GM21529 (cell line): ENCODE results near the gene LAMTOR3.

Source experiments
- ATAC-seq: cut with Tn5 transposase; IDR thresholded peaks from one replicate; pipeline ENCODE4 v1.9.1; 2021; ENCODE audit not compliant: unreplicated experiment

LAMTOR3 gene

GRCh38 chr4:99894161-99894997 is at the start of gene LAMTOR3:
LAMTOR3 (minus strand) TSS chr4:99894427; CDS start chr4:99893963, 464 bp downstream.
- ATAC-seq, result peak; percentile 100

- no peak for ATAC-seq
Measured at GRCh38 chr4:99938243-99938753, 44.1 kb upstream of the LAMTOR3 start.

DNA sequence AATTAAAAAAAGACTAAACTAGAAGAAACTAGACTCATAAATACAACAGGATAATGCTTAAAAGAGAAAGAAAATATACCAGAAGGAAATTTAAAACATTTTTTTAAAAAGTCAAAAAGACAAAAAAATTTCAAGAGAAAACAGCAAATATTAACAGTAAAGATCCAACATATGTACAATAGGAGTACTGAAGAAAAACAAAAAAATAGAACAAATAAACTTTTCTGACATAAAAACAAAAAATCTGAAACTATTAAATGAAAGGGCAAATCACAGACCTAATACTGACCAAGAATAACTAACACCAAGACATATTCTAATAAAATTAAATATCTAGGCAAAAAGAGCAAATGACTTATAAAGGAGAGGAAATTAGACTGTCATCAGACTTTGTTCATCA is 40.7 kb upstream of the LAMTOR3 start:
- ATAC-seq, result no peak

GRCh38 chr4:99927566-99927965 is 33.3 kb upstream of the LAMTOR3 start:
- no peak for ATAC-seq

- no peak for ATAC-seq
Measured at GRCh38 chr4:99921174-99921573, 26.9 kb upstream of the LAMTOR3 start.

- no peak for ATAC-seq
Measured at GRCh38 chr4:99918656-99919055, 24.4 kb upstream of the LAMTOR3 start.

GRCh38 chr4:99917575-99917974 is 23.3 kb upstream of the LAMTOR3 start:
- ATAC-seq, result no peak

- no peak for ATAC-seq
Measured at GRCh38 chr4:99915449-99915848, 21.2 kb upstream of the LAMTOR3 start.

DNA sequence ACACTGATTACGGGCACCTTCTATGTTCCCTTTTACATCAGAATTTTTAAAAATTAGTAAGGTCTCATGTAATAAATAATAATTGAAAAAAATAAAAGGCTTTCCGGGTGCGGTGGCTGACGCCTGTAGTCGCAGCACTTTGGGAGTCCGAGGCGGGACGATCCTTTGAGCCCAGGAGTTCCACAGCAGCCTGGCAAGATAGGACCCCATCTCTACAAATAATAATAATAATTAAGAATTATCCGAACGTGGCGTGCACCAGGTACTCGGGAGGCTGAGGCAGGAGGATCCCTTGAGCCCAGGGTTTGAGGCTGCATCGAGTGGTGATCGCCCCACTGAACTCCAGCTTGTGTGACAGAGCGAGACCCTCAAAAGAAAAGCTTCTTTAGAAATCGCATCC is 771 bp upstream of the LAMTOR3 start:
- ATAC-seq, result no peak

DNA sequence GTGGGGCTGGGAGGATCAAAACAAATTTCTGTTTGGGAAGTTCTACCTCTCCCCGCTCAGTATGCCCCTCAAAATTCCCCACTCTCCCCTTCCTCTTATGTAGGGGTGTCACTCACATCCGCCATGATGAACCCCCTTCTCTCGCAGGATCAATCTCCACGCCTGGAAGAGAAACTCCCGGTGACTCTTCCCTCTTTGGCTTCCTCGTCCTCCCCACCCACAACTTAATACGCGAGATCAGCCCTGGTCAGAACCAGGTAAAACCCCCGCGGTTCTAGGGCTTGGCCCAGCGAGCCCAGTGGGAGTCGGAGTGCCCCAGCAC is 427 bp downstream of the LAMTOR3 start:
- no peak for ATAC-seq

DNA sequence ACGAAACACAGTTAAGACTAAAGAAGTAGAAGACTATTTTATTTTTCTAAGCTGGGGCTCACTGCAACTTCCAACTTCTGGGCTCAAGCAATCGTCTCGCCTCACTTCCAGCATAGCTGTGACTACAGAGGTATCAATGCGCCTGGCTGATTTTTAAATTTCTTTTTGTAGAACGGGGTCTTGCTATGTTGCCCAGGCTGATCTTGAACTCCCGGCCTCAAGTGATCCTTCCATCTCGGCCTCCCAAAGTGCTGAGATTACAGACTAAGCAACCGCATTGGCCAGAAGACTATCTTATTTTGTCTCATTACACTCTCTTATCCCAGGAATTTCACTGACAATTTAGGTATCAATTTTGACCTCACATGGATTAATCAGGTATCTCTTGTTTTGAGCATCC is 1.2 kb downstream of the LAMTOR3 start:
- no peak for ATAC-seq

GRCh38 chr4:99891351-99891750 is 2.9 kb downstream of the LAMTOR3 start:
- ATAC-seq, result no peak

GRCh38 chr4:99887837-99888236 is 6.4 kb downstream of the LAMTOR3 start:
- ATAC-seq, result no peak

GRCh38 chr4:99886146-99886545 is 8.1 kb downstream of the LAMTOR3 start:
- ATAC-seq, result no peak

- ATAC-seq, result no peak
Measured at GRCh38 chr4:99885687-99886086, 8.5 kb downstream of the LAMTOR3 start.

- ATAC-seq, result peak; percentile 68
Measured at GRCh38 chr4:99885063-99885664, 9.1 kb downstream of the LAMTOR3 start.

DNA sequence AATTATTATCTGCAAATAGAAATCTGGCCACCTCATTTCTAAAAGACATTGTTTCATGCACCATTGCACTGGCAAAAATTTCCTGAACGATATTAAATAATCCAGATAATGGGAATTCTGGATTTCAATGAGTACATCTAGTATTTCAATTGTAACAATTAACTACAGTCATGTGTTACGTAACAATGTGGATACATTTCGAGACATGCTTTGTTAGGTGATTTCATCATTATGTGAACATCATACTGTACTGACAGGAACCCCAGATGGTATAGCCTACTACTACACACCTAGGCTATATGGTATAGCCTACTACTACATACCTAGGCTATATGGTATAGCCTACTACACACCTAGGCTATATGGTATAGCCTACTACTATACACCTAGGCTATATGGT is 14.8 kb downstream of the LAMTOR3 start:
- no peak for ATAC-seq

- no peak for ATAC-seq
Measured at GRCh38 chr4:99878604-99879003, 15.6 kb downstream of the LAMTOR3 start.

- no peak for ATAC-seq
Measured at GRCh38 chr4:99876946-99877345, 17.3 kb downstream of the LAMTOR3 start.

DNA sequence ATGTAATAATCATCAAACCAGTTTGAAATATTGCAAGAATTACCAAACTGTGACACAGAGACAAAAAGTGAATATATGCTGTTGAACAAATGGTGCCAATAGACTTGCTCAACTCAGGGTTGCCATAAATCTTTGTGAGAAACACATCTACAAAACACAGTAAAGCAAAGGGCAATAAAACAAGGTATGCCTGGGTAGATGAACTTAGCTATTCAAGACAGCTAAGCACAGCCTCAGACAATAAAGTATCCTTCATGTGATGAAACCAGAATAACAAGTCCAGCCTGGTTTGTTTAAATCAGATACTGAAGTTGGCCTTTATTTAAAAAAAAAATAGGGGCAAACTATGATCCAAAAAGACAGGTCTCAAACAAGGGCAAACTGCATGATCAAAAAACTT is 19.2 kb downstream of the LAMTOR3 start:
- no peak for ATAC-seq

GRCh38 chr4:99872570-99872969 is 21.7 kb downstream of the LAMTOR3 start:
- no peak for ATAC-seq

DNA sequence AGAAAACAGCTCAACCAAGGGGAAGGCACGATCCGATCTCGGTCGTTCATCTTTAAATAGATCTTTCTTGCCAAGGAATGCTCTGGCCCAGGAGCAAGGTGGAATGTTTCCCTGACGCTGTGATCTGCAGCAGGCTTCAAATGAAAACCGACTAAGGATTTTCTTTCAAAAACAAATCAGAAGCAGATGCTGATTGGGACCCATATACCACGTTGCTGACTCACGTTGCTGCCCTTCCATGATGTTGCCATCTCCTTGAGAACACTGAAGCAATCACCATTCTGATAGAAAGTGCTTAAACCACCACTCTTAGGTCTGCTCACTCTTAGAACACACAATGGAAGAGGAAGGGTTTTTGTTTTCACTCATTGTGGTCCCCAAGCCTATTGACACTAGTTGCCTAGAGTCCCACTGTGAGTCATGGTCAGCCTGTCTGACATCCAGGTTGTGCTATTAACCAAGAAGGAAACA is 26.1 kb downstream of the LAMTOR3 start:
- ATAC-seq, result no peak
